Stimulated activated CD8-positive, alpha-beta memory T cell treated with anti-CD3 and anti-CD28 coated beads, Interleukin-15, amount 100 ng/mL, for 24 hours (primary cell): ENCODE results near the gene CTBP1.

Experiments used
- DNase-seq: peaks from one replicate; pipeline ENCODE4 v3.0.0-alpha.2; 2020; ENCODE audit warnings: low read depth

Gene CTBP1

GRCh38 chr4:1283711-1284110 lies 34.8 kb upstream of the CTBP1 start:
- no peak for DNase-seq

GRCh38 chr4:1279253-1279652 lies 30.3 kb upstream of the CTBP1 start:
- DNase-seq: no peak

- DNase-seq: no peak
These were observed 29.0 kb upstream of the CTBP1 start for GRCh38 chr4:1277667-1278665.

- DNase-seq: no peak
These were observed 28.1 kb upstream of the CTBP1 start for GRCh38 chr4:1276984-1277383.

DNA sequence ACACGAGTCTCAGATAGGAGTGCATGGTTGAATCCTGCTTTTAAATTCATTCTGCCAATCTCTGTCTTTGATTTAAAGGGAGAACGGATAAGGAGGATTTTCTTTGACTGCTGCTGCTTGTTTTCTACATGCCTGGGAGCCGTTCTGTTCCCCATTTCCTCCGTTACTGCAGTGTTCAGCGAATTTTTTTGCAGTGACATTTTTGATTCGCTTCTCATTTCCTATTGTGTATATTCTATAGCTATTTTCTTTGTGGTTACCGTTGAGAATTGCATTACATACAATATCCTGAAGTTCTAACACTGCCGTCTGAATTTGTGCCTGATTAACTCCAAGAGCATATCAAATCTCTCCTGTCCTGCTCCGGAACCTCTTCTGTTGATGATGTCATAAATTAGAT lies 25.9 kb upstream of the CTBP1 start:
- no peak for DNase-seq

GRCh38 chr4:1271686-1272085 lies 22.8 kb upstream of the CTBP1 start:
- DNase-seq: no peak

- DNase-seq: no peak
These were observed 20.3 kb upstream of the CTBP1 start for GRCh38 chr4:1269209-1269608.

GRCh38 chr4:1266881-1267763 lies 18.2 kb upstream of the CTBP1 start:
- no peak for DNase-seq

GRCh38 chr4:1265351-1265750 lies 16.4 kb upstream of the CTBP1 start:
- no peak for DNase-seq

DNA sequence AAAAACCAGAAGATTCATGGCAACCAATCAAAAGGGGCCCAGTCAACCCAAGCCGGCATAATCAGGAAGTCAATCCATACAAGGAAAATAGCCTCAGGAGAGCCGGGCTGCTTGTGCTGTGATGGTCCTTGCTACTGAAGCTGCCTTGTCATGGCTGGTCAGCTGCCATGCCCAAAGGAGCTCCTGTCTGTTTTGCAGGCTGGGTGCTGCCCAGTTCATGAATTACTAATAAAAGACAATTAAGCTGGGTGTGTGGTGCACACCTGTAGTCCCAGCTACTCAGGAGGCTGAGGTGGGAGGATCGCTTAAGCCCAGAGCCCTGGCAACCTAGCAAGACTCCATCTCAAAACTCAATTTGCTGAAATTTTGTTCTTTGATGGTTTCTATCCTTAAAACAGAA lies 16.0 kb upstream of the CTBP1 start:
- DNase-seq: no peak

DNA sequence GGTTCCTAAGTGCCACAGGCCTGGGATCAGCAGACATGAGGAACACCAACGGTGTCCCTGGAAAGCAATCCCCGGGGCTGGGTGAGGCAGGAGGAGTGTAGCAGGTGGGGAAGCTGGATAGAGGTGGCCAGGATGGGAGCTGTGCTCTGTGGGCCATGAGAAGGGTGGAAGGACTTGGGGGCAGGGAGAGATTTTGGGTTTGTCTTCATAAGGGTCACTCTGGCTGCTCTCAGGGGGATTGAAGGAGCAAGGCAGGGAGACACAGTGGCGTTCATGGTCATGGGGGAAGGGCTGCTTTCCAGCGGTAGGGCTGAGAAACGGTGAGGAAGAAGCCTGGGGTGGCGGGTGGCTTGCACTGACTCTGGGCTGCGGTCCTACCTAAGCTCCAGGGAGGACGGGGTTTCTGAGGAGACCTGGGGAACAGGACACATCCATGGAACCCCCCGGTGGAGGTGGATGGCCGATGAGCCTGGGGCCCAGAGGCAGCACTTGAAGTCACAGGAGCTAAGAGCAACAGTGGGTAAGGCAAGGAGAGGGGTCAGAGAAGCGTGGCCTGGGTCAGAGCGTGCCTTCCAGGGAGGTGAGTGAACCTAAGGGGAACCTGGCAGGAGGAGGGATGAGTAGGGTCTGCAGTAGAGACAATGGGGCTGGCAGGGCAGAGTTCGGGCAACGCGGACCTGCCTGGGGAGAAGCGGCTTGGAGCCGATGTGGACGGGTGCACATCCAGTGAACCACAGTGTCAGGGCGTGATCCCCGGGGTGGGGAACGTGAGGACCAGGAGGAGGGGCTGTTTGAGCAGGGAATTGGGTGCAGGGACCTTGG lies 12.4 kb upstream of the CTBP1 start:
- no peak for DNase-seq

DNA sequence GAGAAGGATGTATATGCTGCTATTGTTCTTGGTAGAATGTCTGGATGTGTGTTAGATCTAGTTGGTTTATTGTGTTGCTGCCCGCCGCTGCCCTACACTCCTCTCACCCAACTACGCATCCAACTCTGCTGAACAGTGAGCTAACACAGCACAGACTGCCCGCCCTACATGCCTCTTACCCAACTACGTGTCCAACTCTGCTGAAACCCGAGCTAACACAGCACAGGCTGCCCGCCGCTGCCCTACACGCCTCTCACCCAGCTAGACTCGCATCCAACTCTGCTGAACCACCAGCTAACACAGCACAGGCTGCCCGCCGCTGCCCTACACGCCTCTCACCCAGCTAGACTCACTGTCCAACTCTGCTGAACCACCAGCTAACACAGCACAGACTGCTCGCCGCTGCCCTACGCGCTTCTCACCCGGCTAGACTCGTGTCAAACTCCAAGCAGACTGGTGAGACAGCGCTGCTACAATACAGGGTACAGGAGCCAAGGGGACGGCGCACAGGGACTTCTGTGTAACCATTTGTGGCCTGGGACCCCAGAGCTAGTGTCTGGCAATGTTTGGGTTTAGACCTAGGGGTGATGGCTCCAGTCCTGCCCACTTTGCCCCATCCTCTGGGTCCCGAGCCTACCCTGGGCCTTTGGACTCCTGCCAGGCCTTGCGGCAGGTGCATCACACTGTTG lies 11.6 kb upstream of the CTBP1 start:
- no peak for DNase-seq

DNA sequence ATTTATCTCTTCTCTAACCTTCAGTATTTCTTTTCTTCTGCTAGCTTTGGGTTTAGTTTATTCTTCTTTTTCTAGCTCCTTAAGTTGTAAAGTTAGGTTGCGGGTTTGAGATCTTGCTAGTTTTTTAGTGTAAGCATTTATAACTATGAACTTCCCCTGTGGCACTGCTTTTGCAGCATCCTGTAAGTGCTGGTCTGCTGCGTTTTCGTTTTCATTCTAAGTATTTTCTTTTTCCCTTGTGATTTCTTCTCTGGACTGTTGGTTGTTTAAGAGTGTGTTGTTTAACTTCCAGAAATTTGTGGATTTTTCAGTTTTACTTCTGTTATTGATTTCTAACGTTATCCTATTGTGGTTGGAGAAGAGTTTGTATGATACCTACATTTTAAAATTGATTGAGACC lies 11.0 kb upstream of the CTBP1 start:
- DNase-seq: no peak

GRCh38 chr4:1258457-1258856 lies 9.5 kb upstream of the CTBP1 start:
- no peak for DNase-seq

GRCh38 chr4:1255699-1256098 lies 6.8 kb upstream of the CTBP1 start:
- no peak for DNase-seq

DNA sequence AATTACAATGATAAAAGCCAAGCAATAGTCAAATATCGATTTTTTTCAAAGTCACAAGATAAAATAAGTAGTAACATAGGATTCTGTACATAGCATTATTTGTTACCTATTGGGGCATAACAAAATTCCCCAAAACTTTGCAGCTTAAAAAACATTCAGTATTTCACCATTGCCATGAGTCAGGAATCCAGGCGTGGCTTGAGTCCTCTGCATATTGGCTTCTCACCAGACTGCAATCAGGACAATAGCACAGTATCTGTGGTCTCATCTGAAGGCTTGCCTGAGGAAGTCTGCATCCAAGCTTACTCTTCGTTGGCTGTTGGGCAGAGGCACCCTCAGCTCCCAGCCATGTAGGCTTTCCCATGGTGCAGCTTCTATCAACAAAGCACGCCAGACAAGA lies 6.2 kb upstream of the CTBP1 start:
- DNase-seq: no peak

DNA sequence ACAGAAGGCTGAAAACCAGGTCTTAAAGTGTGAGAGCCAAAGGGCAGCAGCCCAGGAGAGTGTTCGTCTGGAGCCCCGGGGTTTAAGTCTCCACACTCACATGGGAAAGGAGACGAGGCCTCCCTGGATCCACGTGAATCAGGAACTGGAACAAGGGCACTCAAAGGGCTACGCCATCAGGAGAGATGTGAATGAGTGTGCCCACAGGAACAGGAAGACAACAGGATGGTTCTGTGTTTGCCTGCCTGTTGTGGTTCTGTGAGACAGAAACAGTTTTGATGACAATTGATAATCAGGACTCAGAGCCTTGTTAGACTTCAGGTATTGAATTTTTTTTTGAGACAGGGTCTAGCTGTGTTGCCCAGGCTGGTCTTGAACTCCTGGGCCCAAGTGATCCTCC lies 4.9 kb upstream of the CTBP1 start:
- no peak for DNase-seq

- no peak for DNase-seq
These were observed 4.1 kb upstream of the CTBP1 start for GRCh38 chr4:1252928-1253492.

- DNase-seq: no peak
These were observed 2.8 kb upstream of the CTBP1 start for GRCh38 chr4:1251773-1252066.

GRCh38 chr4:1250921-1251772 lies 2.2 kb upstream of the CTBP1 start:
- DNase-seq: no peak

DNA sequence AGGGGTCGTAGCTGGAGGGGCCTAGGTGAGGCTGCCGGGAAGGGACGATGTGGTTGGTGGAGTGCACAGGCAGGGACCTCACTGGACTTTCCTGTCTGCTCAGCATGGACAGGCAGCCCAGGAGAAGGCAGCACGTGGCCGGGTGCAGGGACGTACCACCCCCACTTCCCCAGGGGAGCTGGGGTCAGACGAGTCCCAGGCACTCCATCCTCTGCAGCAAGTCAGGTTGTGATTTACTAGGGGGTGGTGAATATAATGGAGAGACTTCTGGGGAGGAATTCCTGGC lies 1.5 kb upstream of the CTBP1 start:
- DNase-seq: no peak
